SK-N-SH (cell line): Measurements from ENCODE around the gene ABAT. TPM values are rescaled to one million over a fixed set of nuclear protein-coding genes. Genes with fewer than 3 reads are reported as not detected.

Source experiments
- CTCF ChIA-PET: fragments of 300-600, 350-600 bp; formaldehyde crosslinking; extraction: SDS; loops from one replicate; lab custom pipeline; 2021; lab: Yijun Ruan, JAX
- POLR2A ChIA-PET: fragments of 350-600 bp; sonication (Branson Sonifier 250); formaldehyde crosslinking; extraction: SDS; loops from one replicate; lab custom pipeline; 2020; ENCODE audit warnings: antibody characterized with exemption, inconsistent platforms; lab: Yijun Ruan, JAX
- DNase-seq: peaks from one replicate; pipeline ENCODE4 v3.0.0; 2012
- H2AFZ ChIP-seq: fragments of 200-600 bp; sonication (generic); 2 replicates; pipeline ENCODE4 v1.8.1; 2016; ENCODE audit warnings: antibody characterized with exemption, mild to moderate bottlenecking, low read depth
- H3F3A ChIP-seq: fragments of 200-600 bp; sonication (generic); replicated peaks from 2 replicates; pipeline ENCODE3; 2016; ENCODE audit warnings: antibody characterized with exemption, mild to moderate bottlenecking; ENCODE audit not compliant: insufficient read depth
- H3K27ac ChIP-seq, 2 experiments: fragments of 200-500 bp in 1 of 2; fragments of 200-600 bp in 1 of 2; sonication (Bioruptor generic) in 1 of 2; sonication (generic), shearing (Covaris generic) in 1 of 2; 2 replicates each; pipeline versions ENCODE4 v1.5.1 to v1.6.1; 2014 to 2016; ENCODE audit warnings: low read depth in 2 of 2, inconsistent platforms in 1 of 2, low read length in 1 of 2, mild to moderate bottlenecking in 1 of 2, mixed read lengths in 1 of 2
- H3K27me3 ChIP-seq: fragments of 200-600 bp; sonication (generic), shearing (Covaris generic); 2 replicates; pipeline ENCODE4 v1.6.1; 2016; ENCODE audit warnings: mixed run types; ENCODE audit not compliant: insufficient read depth
- H3K36me3 ChIP-seq, 2 experiments: fragments of 200-500 bp in 1 of 2; fragments of 200-600 bp in 1 of 2; sonication (Bioruptor generic) in 1 of 2; sonication (generic) in 1 of 2; replicated peaks in 1 of 2; 2 replicates each; pipeline versions ENCODE3 to v1.5.1; 2014 to 2016; ENCODE audit warnings: low read length in 1 of 2, mild to moderate bottlenecking in 1 of 2; ENCODE audit not compliant: insufficient read depth in 2 of 2, control insufficient read depth in 1 of 2
- H3K4me1 ChIP-seq, 2 experiments: fragments of 200-500 bp in 1 of 2; fragments of 200-600 bp in 1 of 2; sonication (Bioruptor generic) in 1 of 2; sonication (generic), shearing (Covaris generic) in 1 of 2; 2 replicates each; pipeline versions ENCODE4 v1.5.1 to v1.6.1; 2014 to 2016; ENCODE audit warnings: low read depth in 1 of 2, low read length in 1 of 2, mixed run types in 1 of 2; ENCODE audit not compliant: insufficient read depth in 2 of 2, control insufficient read depth in 1 of 2
- H3K4me2 ChIP-seq: fragments of 200-600 bp; sonication (generic), shearing (Covaris generic); 2 replicates; pipeline ENCODE4 v1.6.1; 2017; ENCODE audit warnings: mixed run types
- H3K4me3 ChIP-seq, 2 experiments: fragments of 200-500 bp in 1 of 2; fragments of 200-600 bp in 1 of 2; sonication (Bioruptor generic) in 1 of 2; sonication (generic), shearing (Covaris generic) in 1 of 2; 2 replicates each; pipeline versions ENCODE4 v1.5.1 to v1.8.1; 2014 to 2016; ENCODE audit warnings: low read depth in 2 of 2, inconsistent platforms in 1 of 2, low read length in 1 of 2, mild to moderate bottlenecking in 1 of 2, mixed read lengths in 1 of 2, moderate library complexity in 1 of 2
- H3K79me2 ChIP-seq: fragments of 200-600 bp; sonication (generic); 2 replicates; pipeline ENCODE4 v1.8.1; 2017; ENCODE audit warnings: mild to moderate bottlenecking; ENCODE audit not compliant: insufficient read depth
- H3K9ac ChIP-seq: fragments of 200-600 bp; sonication (generic); 2 replicates; pipeline ENCODE4 v1.6.1; 2017; ENCODE audit warnings: mixed run types
- H3K9me2 ChIP-seq: fragments of 200-600 bp; sonication (generic); 2 replicates; pipeline ENCODE4 v1.6.1; 2017; ENCODE audit warnings: mixed run types
- H3K9me3 ChIP-seq: fragments of 200-600 bp; sonication (generic); 2 replicates; pipeline ENCODE4 v1.6.1; 2017; ENCODE audit warnings: mixed run types, mild to moderate bottlenecking, moderate library complexity
- H4K20me1 ChIP-seq: fragments of 200-600 bp; sonication (generic); 2 replicates; pipeline ENCODE4 v1.6.1; 2017; ENCODE audit warnings: mild to moderate bottlenecking, mixed run types; ENCODE audit not compliant: insufficient read depth
- ELF1 ChIP-seq: IDR thresholded peaks from 2 replicates; pipeline ENCODE4 v1.4.0; 2012
- FOXJ3 ChIP-seq: sonication (generic); formaldehyde crosslinking; IDR thresholded peaks from 2 replicates; pipeline ENCODE4 v1.5.1; 2020; ENCODE audit warnings: mild to moderate bottlenecking, missing genetic modification reagents
- GABPA ChIP-seq: IDR thresholded peaks from 2 replicates; pipeline ENCODE4 v1.4.0; 2012; ENCODE audit warnings: low read depth, mild to moderate bottlenecking
- GATA2 ChIP-seq: sonication (generic); formaldehyde crosslinking; IDR thresholded peaks from 2 replicates; pipeline ENCODE4 v1.5.0; 2020; ENCODE audit warnings: mild to moderate bottlenecking, missing genetic modification reagents
- IRF3 ChIP-seq: fragments of 150-350 bp; IDR thresholded peaks from 2 replicates; pipeline ENCODE4 v1.6.1; 2016; ENCODE audit warnings: mild to moderate bottlenecking, low read depth, low read length
- JUND ChIP-seq: IDR thresholded peaks from 2 replicates; pipeline ENCODE4 v1.4.0; 2012
- MEF2A ChIP-seq: IDR thresholded peaks from 2 replicates; pipeline ENCODE4 v1.4.0; 2012; ENCODE audit warnings: low read depth, borderline replicate concordance
- NFIC ChIP-seq: IDR thresholded peaks from 2 replicates; pipeline ENCODE4 v1.4.0; 2012; ENCODE audit warnings: borderline replicate concordance
- POLR2AphosphoS5 ChIP-seq: IDR thresholded peaks from 2 replicates; pipeline ENCODE4 v1.6.1; 2012; ENCODE audit warnings: low read depth, low read length
- RAD21 ChIP-seq: IDR thresholded peaks from 2 replicates; pipeline ENCODE4 v1.6.1; 2012; ENCODE audit warnings: mild to moderate bottlenecking, low read length
- RCOR1 ChIP-seq: fragments of 150-350 bp; IDR thresholded peaks from 2 replicates; pipeline ENCODE4 v1.6.1; 2017; ENCODE audit warnings: antibody characterized with exemption, low read length
- RFX5 ChIP-seq: IDR thresholded peaks from 2 replicates; pipeline ENCODE4 v1.6.1; 2012; ENCODE audit warnings: mild to moderate bottlenecking, improper control_type of control experiment, low read length
- RXRA ChIP-seq: IDR thresholded peaks from 2 replicates; pipeline ENCODE4 v1.4.0; 2012; ENCODE audit warnings: low read depth, mild to moderate bottlenecking, borderline replicate concordance
- SIN3A ChIP-seq: IDR thresholded peaks from 2 replicates; pipeline ENCODE4 v1.6.1; 2012; ENCODE audit warnings: low read depth, mild to moderate bottlenecking, low read length, moderate library complexity, borderline replicate concordance
- TCF12 ChIP-seq: IDR thresholded peaks from 2 replicates; pipeline ENCODE4 v1.4.0; 2012
- TEAD4 ChIP-seq: IDR thresholded peaks from 2 replicates; pipeline ENCODE4 v1.4.0; 2012; ENCODE audit warnings: mild to moderate bottlenecking, borderline replicate concordance; ENCODE audit not compliant: insufficient read depth
- YY1 ChIP-seq: IDR thresholded peaks from 2 replicates; pipeline ENCODE4 v1.4.0; 2012; ENCODE audit warnings: low read depth, mild to moderate bottlenecking
- WGBS: methylation state at CpG from one replicate; pipeline ENCODE4 v1.1.6; 2017; ENCODE audit warnings: low lambda C conversion rate; 5-methylcytosine and 5-hydroxymethylcytosine counted together
- polyA plus RNA-seq, 3 experiments: library from polyadenylated mRNA; depleted of rRNA; stranded (reverse); fragments of >200 nt; gene quantifications; 2 replicates each; pipeline ENCODE4 v1.2.3, GENCODE V29; 2012

ABAT gene
- polyA plus RNA-seq, 1 of the 3 experiments (the other 2 are of a cell fraction) = 4.7 TPM

- TF ChIP-seq POLR2AphosphoS5 (0 out of 2 replicates have a peak, but pooled peaks have one; percentile 18), TEAD4 (peak; percentile 61; the same call in 1 of the 2 replicates)
Observed at GRCh38 chr16:8751481-8752311, 77.3 kb downstream of the ABAT start (continued).

- H3K27me3 ChIP-seq = no peaks in the 10 kb centered on the region
- CTCF ChIA-PET = interaction anchor here (0.9 to 1.2 kb wide), 3 partner anchors 13 to 117 kb away, joined by 3 read pairs; no protein-coding TSS in a partner anchor
- no peak overlapping the region for H3K4me2 ChIP-seq
- DNase-seq = no peak
- H3K36me3 ChIP-seq = peaks cover 0 to 4% of the 10 kb centered on the region in 2 experiments
- H3K9ac ChIP-seq = no peak overlapping the region
- H3K79me2 ChIP-seq = no peaks in the 10 kb centered on the region
- WGBS = 19% methylated on average over 2 of the region's 2 CpGs
- H3K4me3 ChIP-seq = no peak overlapping the region
- TF ChIP-seq NFIC (peak; percentile 36; the same call in 1 of the 2 replicates), YY1 (no peak)
- peaks cover 3 to 6% of the 10 kb centered on the region in 2 experiments; a peak in 2 of 4 replicates for H3K4me1 ChIP-seq
- H2AFZ ChIP-seq = no peak overlapping the region
- H4K20me1 ChIP-seq = no peaks in the 10 kb centered on the region
- no peaks in the 10 kb centered on the region for H3F3A ChIP-seq
- no peak overlapping the region for H3K27ac ChIP-seq
- POLR2A ChIA-PET = no interaction called here
- H3K9me2 ChIP-seq = no peaks in the 10 kb centered on the region
- H3K9me3 ChIP-seq = no peaks in the 10 kb centered on the region
Observed at GRCh38 chr16:8752706-8753105, 78.3 kb downstream of the ABAT start.

GRCh38 chr16:8753416-8754054, 79.1 kb downstream of the ABAT start:
- H3K4me2 ChIP-seq = no peak overlapping the region

GRCh38 chr16:8756755-8757154, 82.3 kb downstream of the ABAT start:
- POLR2A ChIA-PET = no interaction called here
- no peaks in the 10 kb centered on the region for H3K27me3 ChIP-seq
- no peak overlapping the region for H3K4me2 ChIP-seq
- H3K4me1 ChIP-seq = peaks cover 0 to 6% of the 10 kb centered on the region in 2 experiments; a peak in 1 of 4 replicates
- DNase-seq = no peak
- CTCF ChIA-PET = no interaction called here
- no peak overlapping the region for H2AFZ ChIP-seq
- H3K4me3 ChIP-seq = no peak overlapping the region
- H3K9ac ChIP-seq = no peak overlapping the region
- WGBS = 82% methylated on average over 5 of the region's 5 CpGs
- H3K27ac ChIP-seq = no peak overlapping the region
- no peaks in the 10 kb centered on the region for H3F3A ChIP-seq
- no peaks in the 10 kb centered on the region for H3K36me3 ChIP-seq
- H3K9me2 ChIP-seq = no peaks in the 10 kb centered on the region
- TF ChIP-seq NFIC (no peak), GATA2 (CRISPR knock-in tag) (no peak), RCOR1 (no peak), JUND (no peak), ELF1 (no peak), SIN3A (no peak), MEF2A (no peak), RAD21 (no peak), RXRA (no peak), TCF12 (no peak), IRF3 (no peak)
- H4K20me1 ChIP-seq = no peaks in the 10 kb centered on the region
- no peaks in the 10 kb centered on the region for H3K9me3 ChIP-seq
- no peaks in the 10 kb centered on the region for H3K79me2 ChIP-seq

More at GRCh38 chr16:8753416-8754054, 79.1 kb downstream of the ABAT start:
- H3K27me3 ChIP-seq = no peaks in the 10 kb centered on the region
- POLR2A ChIA-PET = no interaction called here
- H3K9ac ChIP-seq = no peak overlapping the region
- H3K9me3 ChIP-seq = no peaks in the 10 kb centered on the region
- H3K27ac ChIP-seq = no peak overlapping the region
- no peaks in the 10 kb centered on the region for H3F3A ChIP-seq
- H3K36me3 ChIP-seq = peaks cover 0 to 4% of the 10 kb centered on the region in 2 experiments
- WGBS = 57% methylated on average over 9 of the region's 9 CpGs
- H3K4me1 ChIP-seq = peaks cover 3 to 6% of the 10 kb centered on the region in 2 experiments; a peak in 2 of 4 replicates
- TF ChIP-seq GATA2 (CRISPR knock-in tag) = no peak
- no peak for TF ChIP-seq GABPA
- TF ChIP-seq RFX5 = no peak
- no peak for TF ChIP-seq YY1
- TF ChIP-seq TEAD4 = no peak
- no peak for TF ChIP-seq ELF1
- no peak for TF ChIP-seq FOXJ3 (CRISPR knock-in tag)
- TF ChIP-seq, all 33 proteins: peak for 0
- no peak overlapping the region for H3K4me3 ChIP-seq
- DNase-seq = no peak
- H3K9me2 ChIP-seq = no peaks in the 10 kb centered on the region
- no peak overlapping the region for H2AFZ ChIP-seq
- no peaks in the 10 kb centered on the region for H3K79me2 ChIP-seq
- CTCF ChIA-PET = interaction anchor here (1.1 kb wide), 1 partner anchor 39 kb away, joined by 3 read pairs; no protein-coding TSS in a partner anchor
- H4K20me1 ChIP-seq = no peaks in the 10 kb centered on the region
